ENCODE measurements around the gene NOP10. TPM values are rescaled to one million over a fixed set of nuclear protein-coding genes. Genes with fewer than 3 reads are reported as not detected.

Gene NOP10
- total and polyA plus RNA-seq, 2 of the 8 experiments (the other 6 are each of a cell fraction or from before 2014, with no cell fraction given) = 285 to 981 TPM

GRCh38 chr15:34365091-34365825 is 22.3 kb upstream of the NOP10 start (continued):
- TF ChIP-seq CHD7 (IDR thresholded peaks at IDR 0.05; ENCODE audit: insufficient replicate concordance, low read length) (no peak), CREB1 (IDR thresholded peaks at IDR 0.05) (no peak), RAD21 (IDR thresholded peaks at IDR 0.05 in 1 of 2, conservative IDR thresholded peaks at IDR 0.05 in 1 of 2; ENCODE audit: low read depth in 2 of 2, low read length in 2 of 2) (no peak), YY1 (IDR thresholded peaks at IDR 0.05; ENCODE audit: low read depth, low read length) (no peak), RBBP5 (IDR thresholded peaks at IDR 0.05; ENCODE audit: borderline replicate concordance, low read depth, low read length) (no peak), SP2 (IDR thresholded peaks at IDR 0.05; ENCODE audit: low read length) (peak; percentile 10; the same call in 1 of the 2 replicates)

Measured in H1 (cell line).